ENCODE data around the gene ETV7. TPM values are rescaled to one million over a fixed set of nuclear protein-coding genes. Genes with fewer than 3 reads are reported as not detected.

ETV7 gene
- total RNA-seq, 2 experiments from 2014 or later, result 2.8 to 3.1 TPM

DNA sequence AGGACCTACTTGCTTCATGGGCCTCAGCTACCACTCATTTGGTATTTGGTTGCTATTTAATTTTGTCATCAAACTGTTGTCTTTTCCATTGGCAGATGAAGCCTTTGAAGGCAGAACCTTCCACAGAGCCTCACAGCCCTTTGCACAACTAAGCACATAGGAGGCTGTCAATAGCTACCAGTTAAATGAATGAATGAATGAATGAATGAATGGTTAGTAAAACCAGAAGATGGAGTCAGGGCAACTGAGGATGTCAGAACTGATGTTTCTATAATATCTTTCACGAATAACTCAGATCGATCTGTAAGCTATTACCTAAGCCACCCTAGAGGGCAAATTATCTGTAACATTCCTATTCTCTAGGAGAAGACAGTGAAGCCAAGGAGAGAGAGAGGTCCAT is 69.8 kb downstream of the ETV7 start:
- H3K27ac Mint-ChIP-seq, result no peak overlapping the region

More for the DNA sequence above, 69.8 kb downstream of the ETV7 start:
- DNase-seq, result no peak
- peaks cover 3% of the 10 kb centered on the region for H3K27me3 Mint-ChIP-seq
- H3K9me3 Mint-ChIP-seq, result no peaks in the 10 kb centered on the region
- H3K36me3 Mint-ChIP-seq, result no peaks in the 10 kb centered on the region
- H3K4me1 Mint-ChIP-seq, result no peaks in the 10 kb centered on the region
- no peak overlapping the region for H3K4me3 Mint-ChIP-seq

Other genes with a start within 250 kb of the ETV7 start
- gene BRPF3, start 190.9 kb downstream of the ETV7 start, total RNA-seq, result 10 to 100 TPM; 15.3 to 16.4 TPM
- gene PNPLA1, start 117.6 kb downstream of the ETV7 start, total RNA-seq, result not detected
- gene BNIP5, start 50.8 kb downstream of the ETV7 start, total RNA-seq, result not detected
- under 1 TPM; 0.10 to 0.29 TPM for gene PXT1, start 55.2 kb upstream of the ETV7 start, total RNA-seq
- gene KCTD20, start 55.3 kb upstream of the ETV7 start, total RNA-seq, result 10 to 100 TPM; 48.4 to 56.6 TPM
- 10 to 100 TPM; 21.5 to 23.1 TPM for gene STK38, start 159.8 kb upstream of the ETV7 start, total RNA-seq
- 100 to 1,000 TPM; 585 to 589 TPM for gene SRSF3, start 206.7 kb upstream of the ETV7 start, total RNA-seq